Epithelial cell of proximal tubule (primary cell): Measurements from ENCODE around the gene SYNGR2. TPM values are rescaled to one million over a fixed set of nuclear protein-coding genes. Genes with fewer than 3 reads are reported as not detected.
A peak's percentile ranks its signal among the peaks of the same experiment; 100 is the strongest.
"Not testable (repeated sequence)": the region's sequence is repeated elsewhere in the genome, so short reads cannot be mapped to it uniquely, and the experiment has no call there.

Experiments used
- DNase-seq: peaks from one replicate; pipeline ENCODE4 v3.0.0-alpha.2; 2011; ENCODE audit warnings: low read depth
- H3K4me3 ChIP-seq: 2 replicates; pipeline ENCODE4 v1.5.1; 2011; ENCODE audit warnings: low read depth, mild to moderate bottlenecking, low read length
- total RNA-seq: library from RNA; depleted of rRNA; stranded (reverse); fragments of >200 nt; gene quantifications from 2 replicates; pipeline ENCODE4 v1.2.3, GENCODE V29; 2015
- TF ChIP-seq, protein P1 (sequence below): conservative IDR thresholded peaks from 2 replicates; pipeline ENCODE4 v1.5.1; 2012; ENCODE audit warnings: low read depth, mild to moderate bottlenecking, low read length

Gene SYNGR2
- total RNA-seq, 1 donor from 2014 or later, result 137 TPM

DNA sequence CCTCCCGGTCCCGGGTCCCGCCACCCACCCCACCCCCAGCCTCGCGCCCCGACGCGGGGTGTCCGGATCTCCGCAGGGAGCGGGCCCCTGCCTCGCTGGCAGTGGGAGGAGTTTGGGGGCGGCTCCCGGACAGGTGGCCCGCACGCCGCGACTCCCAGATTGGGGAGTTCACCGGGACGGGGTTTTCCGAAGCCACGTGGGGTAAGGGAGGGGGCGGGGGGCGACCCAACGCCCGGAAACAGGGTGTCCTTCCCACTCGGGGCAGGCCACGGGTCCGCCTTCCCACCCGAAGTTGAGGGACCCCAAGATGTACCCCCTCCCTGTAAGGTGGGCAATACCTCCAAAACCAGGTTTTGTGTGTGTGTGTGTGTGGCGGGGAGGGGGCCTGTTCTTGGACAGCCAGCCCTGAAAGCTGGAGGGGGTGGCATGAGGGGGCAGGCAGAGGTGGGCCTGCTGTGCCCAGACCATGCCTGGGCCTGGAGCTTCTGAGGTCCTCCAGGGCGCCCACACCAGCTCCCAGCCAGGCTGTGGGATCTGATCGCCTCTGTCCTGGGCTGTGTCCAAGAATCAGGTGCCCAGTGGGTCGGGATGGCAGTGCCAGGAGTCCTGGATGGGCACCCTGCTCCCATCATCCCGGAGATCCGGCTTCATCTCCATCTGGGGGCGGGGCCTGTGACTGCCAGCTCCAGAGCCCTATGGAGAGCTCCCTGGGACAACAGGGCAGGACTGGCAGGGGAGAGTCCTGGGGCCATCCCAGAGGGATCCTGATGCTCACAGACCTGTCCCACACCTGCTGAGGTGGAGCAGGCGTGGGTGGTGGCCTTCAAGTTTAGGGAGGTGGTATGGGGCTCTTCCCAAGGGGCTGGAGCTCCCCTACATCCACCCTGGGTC, 767 bp downstream of the SYNGR2 start:
- H3K4me3 ChIP-seq, result peak overlapping the region; percentile 73
- TF ChIP-seq, protein P1, sequence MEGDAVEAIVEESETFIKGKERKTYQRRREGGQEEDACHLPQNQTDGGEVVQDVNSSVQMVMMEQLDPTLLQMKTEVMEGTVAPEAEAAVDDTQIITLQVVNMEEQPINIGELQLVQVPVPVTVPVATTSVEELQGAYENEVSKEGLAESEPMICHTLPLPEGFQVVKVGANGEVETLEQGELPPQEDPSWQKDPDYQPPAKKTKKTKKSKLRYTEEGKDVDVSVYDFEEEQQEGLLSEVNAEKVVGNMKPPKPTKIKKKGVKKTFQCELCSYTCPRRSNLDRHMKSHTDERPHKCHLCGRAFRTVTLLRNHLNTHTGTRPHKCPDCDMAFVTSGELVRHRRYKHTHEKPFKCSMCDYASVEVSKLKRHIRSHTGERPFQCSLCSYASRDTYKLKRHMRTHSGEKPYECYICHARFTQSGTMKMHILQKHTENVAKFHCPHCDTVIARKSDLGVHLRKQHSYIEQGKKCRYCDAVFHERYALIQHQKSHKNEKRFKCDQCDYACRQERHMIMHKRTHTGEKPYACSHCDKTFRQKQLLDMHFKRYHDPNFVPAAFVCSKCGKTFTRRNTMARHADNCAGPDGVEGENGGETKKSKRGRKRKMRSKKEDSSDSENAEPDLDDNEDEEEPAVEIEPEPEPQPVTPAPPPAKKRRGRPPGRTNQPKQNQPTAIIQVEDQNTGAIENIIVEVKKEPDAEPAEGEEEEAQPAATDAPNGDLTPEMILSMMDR, result no peak
- no peak for DNase-seq

DNA sequence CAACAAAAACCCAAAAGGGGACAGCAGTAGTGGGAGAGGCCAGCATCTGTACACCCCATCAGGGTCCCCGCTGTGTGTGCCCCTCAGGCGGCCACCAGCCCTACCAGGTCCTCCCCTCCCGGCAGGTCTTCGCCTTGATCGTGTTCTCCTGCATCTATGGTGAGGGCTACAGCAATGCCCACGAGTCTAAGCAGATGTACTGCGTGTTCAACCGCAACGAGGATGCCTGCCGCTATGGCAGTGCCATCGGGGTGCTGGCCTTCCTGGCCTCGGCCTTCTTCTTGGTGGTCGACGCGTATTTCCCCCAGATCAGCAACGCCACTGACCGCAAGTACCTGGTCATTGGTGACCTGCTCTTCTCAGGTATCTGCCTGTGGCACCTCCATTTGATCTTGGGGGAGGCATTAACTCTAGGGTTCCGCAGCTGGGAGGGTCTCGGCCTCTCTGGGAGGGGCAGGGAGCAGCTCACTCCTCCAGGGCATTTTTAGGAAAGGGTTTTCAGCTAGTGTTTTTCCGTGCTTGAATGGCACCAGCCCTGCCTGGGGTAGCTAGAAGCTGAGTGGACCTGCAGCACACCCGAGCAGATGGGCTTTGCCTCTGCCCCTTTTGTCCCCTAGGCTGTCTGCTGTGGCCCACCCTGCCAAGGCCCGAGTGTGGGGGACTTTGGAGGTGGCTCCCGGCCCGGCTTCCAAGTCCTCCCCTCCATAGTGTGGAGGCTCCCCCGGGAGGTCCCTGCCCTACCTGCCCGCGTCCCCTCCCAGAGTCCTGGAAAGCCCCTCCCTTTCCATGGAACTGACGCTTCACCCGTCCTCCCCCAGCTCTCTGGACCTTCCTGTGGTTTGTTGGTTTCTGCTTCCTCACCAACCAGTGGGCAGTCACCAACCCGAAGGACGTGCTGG, 2.6 kb downstream of the SYNGR2 start:
- no peak overlapping the region for H3K4me3 ChIP-seq
- TF ChIP-seq, protein P1, result no peak
- no peak for DNase-seq

DNA sequence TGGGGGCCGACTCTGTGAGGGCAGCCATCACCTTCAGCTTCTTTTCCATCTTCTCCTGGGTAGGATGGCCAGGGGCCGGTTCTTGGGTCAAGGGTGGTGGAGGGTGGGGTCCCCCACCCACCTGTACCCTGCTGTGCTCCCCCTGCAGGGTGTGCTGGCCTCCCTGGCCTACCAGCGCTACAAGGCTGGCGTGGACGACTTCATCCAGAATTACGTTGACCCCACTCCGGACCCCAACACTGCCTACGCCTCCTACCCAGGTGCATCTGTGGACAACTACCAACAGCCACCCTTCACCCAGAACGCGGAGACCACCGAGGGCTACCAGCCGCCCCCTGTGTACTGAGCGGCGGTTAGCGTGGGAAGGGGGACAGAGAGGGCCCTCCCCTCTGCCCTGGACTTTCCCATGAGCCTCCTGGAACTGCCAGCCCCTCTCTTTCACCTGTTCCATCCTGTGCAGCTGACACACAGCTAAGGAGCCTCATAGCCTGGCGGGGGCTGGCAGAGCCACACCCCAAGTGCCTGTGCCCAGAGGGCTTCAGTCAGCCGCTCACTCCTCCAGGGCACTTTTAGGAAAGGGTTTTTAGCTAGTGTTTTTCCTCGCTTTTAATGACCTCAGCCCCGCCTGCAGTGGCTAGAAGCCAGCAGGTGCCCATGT, 3.3 kb downstream of the SYNGR2 start:
- not testable (repeated sequence) for H3K4me3 ChIP-seq, DNase-seq

DNA sequence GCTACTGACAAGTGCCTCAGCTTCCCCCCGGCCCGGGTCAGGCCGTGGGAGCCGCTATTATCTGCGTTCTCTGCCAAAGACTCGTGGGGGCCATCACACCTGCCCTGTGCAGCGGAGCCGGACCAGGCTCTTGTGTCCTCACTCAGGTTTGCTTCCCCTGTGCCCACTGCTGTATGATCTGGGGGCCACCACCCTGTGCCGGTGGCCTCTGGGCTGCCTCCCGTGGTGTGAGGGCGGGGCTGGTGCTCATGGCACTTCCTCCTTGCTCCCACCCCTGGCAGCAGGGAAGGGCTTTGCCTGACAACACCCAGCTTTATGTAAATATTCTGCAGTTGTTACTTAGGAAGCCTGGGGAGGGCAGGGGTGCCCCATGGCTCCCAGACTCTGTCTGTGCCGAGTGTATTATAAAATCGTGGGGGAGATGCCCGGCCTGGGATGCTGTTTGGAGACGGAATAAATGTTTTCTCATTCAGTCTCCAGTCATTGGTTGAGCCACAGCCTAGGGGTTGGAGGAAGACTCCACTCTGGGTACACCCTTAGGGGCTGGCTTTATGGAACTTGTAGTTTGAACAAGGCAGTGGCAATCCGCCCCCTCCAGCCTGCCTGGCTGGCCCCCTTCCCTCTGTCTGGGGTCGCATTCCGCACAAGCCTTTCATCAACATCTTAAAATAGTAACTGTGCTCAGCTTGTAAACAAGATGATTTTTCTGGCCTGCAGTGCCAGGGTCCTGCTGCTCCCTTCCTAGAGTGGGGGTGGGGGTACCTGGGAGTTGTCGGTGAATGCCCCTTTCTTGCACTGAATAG, 4.1 kb downstream of the SYNGR2 start:
- DNase-seq, result no peak
- no peak overlapping the region for H3K4me3 ChIP-seq
- TF ChIP-seq, protein P1, result no peak

DNA sequence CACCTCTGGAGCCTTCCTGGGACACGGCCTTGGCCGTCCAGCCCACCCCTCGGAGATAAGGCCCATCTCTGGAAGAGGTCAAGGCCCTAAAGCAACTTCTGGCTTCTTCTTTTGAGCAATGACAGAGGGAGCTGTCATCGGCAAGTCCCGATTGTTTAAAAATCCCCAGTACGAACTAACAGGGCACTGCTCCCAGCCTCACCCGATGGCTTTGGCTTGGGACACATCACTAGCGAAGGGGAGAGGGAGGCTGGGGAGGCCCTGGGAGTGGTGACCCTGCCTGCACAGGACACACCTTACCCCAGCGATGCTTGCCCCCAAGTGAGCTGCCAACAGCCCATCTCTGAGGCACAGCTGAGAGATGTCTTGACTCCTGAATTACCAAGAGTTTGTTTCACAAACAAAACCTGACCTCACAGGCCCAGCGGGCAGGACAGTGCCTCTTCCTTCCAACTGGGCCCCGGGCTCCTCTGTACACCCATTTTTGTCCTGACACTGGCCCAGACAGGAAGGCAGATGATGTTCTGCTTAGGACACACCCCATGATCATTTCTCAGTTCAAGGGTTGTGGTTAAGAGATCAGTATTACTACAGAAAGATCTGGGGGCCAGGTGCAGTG, 4.8 kb downstream of the SYNGR2 start:
- no peak for DNase-seq
- H3K4me3 ChIP-seq, result no peak overlapping the region
- TF ChIP-seq, protein P1, result no peak

DNA sequence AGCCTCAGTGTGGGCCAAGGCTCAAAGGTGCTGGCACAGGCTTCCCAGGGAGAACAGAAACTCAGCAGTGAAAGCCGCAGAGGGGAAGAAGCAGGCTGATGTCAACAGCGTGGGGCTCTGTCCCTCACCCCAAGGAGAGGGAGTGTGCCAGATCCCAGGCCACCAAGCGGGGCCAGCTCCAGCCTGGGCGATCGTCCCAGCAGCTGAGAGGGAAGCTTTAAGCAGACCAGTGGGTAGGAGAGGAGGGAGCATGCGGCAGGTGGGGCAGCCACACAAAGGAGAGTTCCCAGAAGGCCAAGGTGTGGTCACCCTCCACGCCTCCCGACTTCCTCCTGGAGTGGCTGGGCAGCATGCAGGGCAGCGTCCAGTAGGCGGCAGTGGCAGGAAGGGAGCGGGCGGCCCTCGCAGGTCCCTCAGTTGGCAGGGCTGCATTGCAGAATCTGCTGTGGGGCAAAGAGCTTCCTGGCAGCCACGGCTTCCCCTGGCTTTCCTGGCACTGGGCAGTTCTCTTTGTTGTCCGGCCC, 6.0 kb downstream of the SYNGR2 start:
- TF ChIP-seq, protein P1, result peak; percentile 58
- peak overlapping the region; percentile 35 for H3K4me3 ChIP-seq
- DNase-seq, result no peak
